ENCODE results near the gene PPP1CA.

The PPP1CA gene

GRCh38 chr11:67423891-67424613 lies 22.4 kb upstream of the PPP1CA start:
- ATAC-seq (ENCODE audit: insufficient read depth, low read depth): no peak
- TF ChIP-seq CTCF (IDR thresholded peaks at IDR 0.05; ENCODE audit: borderline replicate concordance, extremely low read depth, low read length, poor library complexity, severe bottlenecking) (no peak), EZH2 (IDR thresholded peaks at IDR 0.05; ENCODE audit: borderline replicate concordance, low read depth, low read length, severe bottlenecking) (no peak)
- no peak overlapping the region for H3K27ac ChIP-seq (ENCODE audit: low read length)

GRCh38 chr11:67423466-67423865 lies 21.8 kb upstream of the PPP1CA start:
- Histone ChIP-seq H3K27ac (ENCODE audit: low read length) (no peak overlapping the region), H3K4me2 (ENCODE audit: insufficient read depth, low read length) (no peak overlapping the region)
- TF ChIP-seq EZH2 (IDR thresholded peaks at IDR 0.05; ENCODE audit: borderline replicate concordance, low read depth, low read length, severe bottlenecking): no peak
- TF ChIP-seq CTCF (IDR thresholded peaks at IDR 0.05; ENCODE audit: borderline replicate concordance, extremely low read depth, low read length, poor library complexity, severe bottlenecking): no peak

More at GRCh38 chr11:67423891-67424613, 22.4 kb upstream of the PPP1CA start:
- DNase-seq: no peak
- H3K79me2 ChIP-seq (ENCODE audit: insufficient read depth, low read length): peaks cover 31% of the 10 kb centered on the region
- H3K4me3 ChIP-seq (ENCODE audit: low read depth in 1 of 2, low read length in 2 of 2): no peak overlapping the region
- H3K36me3 ChIP-seq (ENCODE audit: insufficient read depth, low read length): peaks cover 6% of the 10 kb centered on the region; the same call in 1 of the 2 replicates
- no peak overlapping the region for H2AFZ ChIP-seq (ENCODE audit: low read depth, low read length)
- no peaks in the 10 kb centered on the region for H4K20me1 ChIP-seq (ENCODE audit: insufficient read depth, low read length)
- H3K27me3 ChIP-seq (ENCODE audit: insufficient read depth, low read length, poor library complexity): no peaks in the 10 kb centered on the region
- H3K9ac ChIP-seq (ENCODE audit: low read depth, low read length): no peak overlapping the region
- no peaks in the 10 kb centered on the region for H3K9me3 ChIP-seq (ENCODE audit: insufficient read depth, low read length, severe bottlenecking)
- peaks cover 34% of the 10 kb centered on the region for H3K4me1 ChIP-seq (ENCODE audit: insufficient read depth, low read length)
- H3K4me2 ChIP-seq (ENCODE audit: insufficient read depth, low read length): no peak overlapping the region

GRCh38 chr11:67422891-67423290 lies 21.2 kb upstream of the PPP1CA start:
- H3K4me1 ChIP-seq (ENCODE audit: insufficient read depth, low read length): peaks cover 41% of the 10 kb centered on the region
- no peaks in the 10 kb centered on the region for H3K27me3 ChIP-seq (ENCODE audit: insufficient read depth, low read length, poor library complexity)
- H3K36me3 ChIP-seq (ENCODE audit: insufficient read depth, low read length): peaks cover 6% of the 10 kb centered on the region; the same call in 1 of the 2 replicates
- H3K9ac ChIP-seq (ENCODE audit: low read depth, low read length): no peak overlapping the region
- ATAC-seq (ENCODE audit: insufficient read depth, low read depth): no peak
- DNase-seq: no peak
- TF ChIP-seq CTCF (IDR thresholded peaks at IDR 0.05; ENCODE audit: borderline replicate concordance, extremely low read depth, low read length, poor library complexity, severe bottlenecking) (no peak), EZH2 (IDR thresholded peaks at IDR 0.05; ENCODE audit: borderline replicate concordance, low read depth, low read length, severe bottlenecking) (no peak)
- H3K4me3 ChIP-seq (ENCODE audit: low read depth in 1 of 2, low read length in 2 of 2): no peak overlapping the region
- H3K27ac ChIP-seq (ENCODE audit: low read length): no peak overlapping the region
- no peak overlapping the region for H3K4me2 ChIP-seq (ENCODE audit: insufficient read depth, low read length)
- no peak overlapping the region for H2AFZ ChIP-seq (ENCODE audit: low read depth, low read length)
- no peaks in the 10 kb centered on the region for H3K9me3 ChIP-seq (ENCODE audit: insufficient read depth, low read length, severe bottlenecking)
- peaks cover 27% of the 10 kb centered on the region for H3K79me2 ChIP-seq (ENCODE audit: insufficient read depth, low read length)
- H4K20me1 ChIP-seq (ENCODE audit: insufficient read depth, low read length): no peaks in the 10 kb centered on the region

More at GRCh38 chr11:67423466-67423865, 21.8 kb upstream of the PPP1CA start:
- H3K9ac ChIP-seq (ENCODE audit: low read depth, low read length): no peak overlapping the region
- ATAC-seq (ENCODE audit: insufficient read depth, low read depth) (no peak), DNase-seq (no peak)
- peaks cover 36% of the 10 kb centered on the region for H3K4me1 ChIP-seq (ENCODE audit: insufficient read depth, low read length)
- H3K9me3 ChIP-seq (ENCODE audit: insufficient read depth, low read length, severe bottlenecking): no peaks in the 10 kb centered on the region
- H2AFZ ChIP-seq (ENCODE audit: low read depth, low read length): no peak overlapping the region
- no peaks in the 10 kb centered on the region for H4K20me1 ChIP-seq (ENCODE audit: insufficient read depth, low read length)
- peaks cover 6% of the 10 kb centered on the region; the same call in 1 of the 2 replicates for H3K36me3 ChIP-seq (ENCODE audit: insufficient read depth, low read length)
- H3K79me2 ChIP-seq (ENCODE audit: insufficient read depth, low read length): peaks cover 28% of the 10 kb centered on the region
- H3K27me3 ChIP-seq (ENCODE audit: insufficient read depth, low read length, poor library complexity): no peaks in the 10 kb centered on the region
- no peak overlapping the region for H3K4me3 ChIP-seq (ENCODE audit: low read depth in 1 of 2, low read length in 2 of 2)
